HCT116 (cell line): ENCODE results near the gene METTL25B. TPM values are rescaled to one million over a fixed set of nuclear protein-coding genes. Genes with fewer than 3 reads are reported as not detected.
A peak's percentile ranks its signal among the peaks of the same experiment; 100 is the strongest.

Experiments used
- ATAC-seq: fragments of 200-7000 bp; cut with Tn5 transposase; 2 replicates; pipeline ENCODE4 v1.9.1; 2020; ENCODE audit warnings: mild to moderate bottlenecking, moderate library complexity
- BruUV-seq: library from RNA; stranded (reverse); fragments of 400-500 nt; replicated peaks from 2 replicates; lab custom pipeline; 2021; lab: Mats Ljungman, UMichigan
- CTCF ChIA-PET: fragments of 300-600 bp; sonication (Branson Sonifier 250); formaldehyde crosslinking; loops from one replicate; lab custom pipeline; 2021; ENCODE audit warnings: antibody characterized with exemption; lab: Charles Lee
- POLR2A ChIA-PET: fragments of 300-600, 350-600 bp; sonication (Branson Sonifier 250); formaldehyde crosslinking; loops from one replicate; lab custom pipeline; 2021; ENCODE audit warnings: antibody characterized with exemption; lab: Charles Lee
- RAD21 ChIA-PET, 2 experiments: fragments of 300-600 bp; sonication (Branson Sonifier 250); formaldehyde crosslinking; loops; one replicate each; lab custom pipeline; 2023; ENCODE audit warnings: low total read pairs in 2 of 2; ENCODE audit not compliant: uncharacterized antibody in 2 of 2, unreplicated experiment in 2 of 2, low non-redundant PET in 1 of 2; lab: Charles Lee
- DNase-seq: peaks from one replicate; pipeline ENCODE4 v3.0.0-alpha.2; 2010; ENCODE audit warnings: low read depth, low spot score
- H2AFZ ChIP-seq: fragments of 200-600 bp; shearing (Covaris generic), sonication (generic); 2 replicates; pipeline ENCODE4 v1.6.1; 2017; ENCODE audit warnings: low read depth, mixed run types, mixed read lengths, antibody characterized with exemption, low read length; ENCODE audit not compliant: poor library complexity, severe bottlenecking
- H3K27ac ChIP-seq: 2 replicates; pipeline ENCODE4 v1.5.1; 2012; ENCODE audit warnings: low read depth, low read length
- H3K27me3 ChIP-seq: fragments of 200-600 bp; sonication (generic); 2 replicates; pipeline ENCODE4 v1.6.1; 2016; ENCODE audit warnings: mixed run types, low read length, mixed read lengths; ENCODE audit not compliant: insufficient read depth
- H3K36me3 ChIP-seq, 2 experiments: fragments of 200-500 bp in 1 of 2; fragments of 200-600 bp in 1 of 2; sonication (Bioruptor generic) in 1 of 2; sonication (generic) in 1 of 2; 2 replicates each; pipeline versions ENCODE4 v1.5.1 to v1.6.1; 2014 to 2016; ENCODE audit warnings: low read length in 2 of 2, inconsistent platforms in 1 of 2, mixed read lengths in 1 of 2, mixed run types in 1 of 2; ENCODE audit not compliant: insufficient read depth in 2 of 2, control insufficient read depth in 1 of 2
- H3K4me1 ChIP-seq, 2 experiments: fragments of 200-600 bp in 1 of 2; sonication (generic) in 1 of 2; 2 replicates each; pipeline versions ENCODE4 v1.5.1 to v1.6.1; 2012 to 2017; ENCODE audit warnings: low read length in 2 of 2, inconsistent platforms in 1 of 2, mild to moderate bottlenecking in 1 of 2, mixed read lengths in 1 of 2, mixed run types in 1 of 2, moderate library complexity in 1 of 2; ENCODE audit not compliant: insufficient read depth in 2 of 2, control insufficient read depth in 1 of 2
- H3K4me2 ChIP-seq: fragments of 200-600 bp; sonication (generic); 2 replicates; pipeline ENCODE4 v1.6.1; 2017; ENCODE audit warnings: mixed run types, low read length, mixed read lengths
- H3K4me3 ChIP-seq, 2 experiments: fragments of 200-600 bp in 1 of 2; sonication (generic) in 1 of 2; replicated peaks in 1 of 2; 2 replicates each; pipeline ENCODE4 v1.5.1; 2011 to 2016; ENCODE audit warnings: low read length in 2 of 2, control low read depth in 1 of 2, low read depth in 1 of 2, mild to moderate bottlenecking in 1 of 2, mixed read lengths in 1 of 2, mixed run types in 1 of 2
- H3K79me2 ChIP-seq: fragments of 200-600 bp; sonication (generic); 2 replicates; pipeline ENCODE4 v1.6.1; 2017; ENCODE audit warnings: mild to moderate bottlenecking, mixed run types, low read length, moderate library complexity, mixed read lengths; ENCODE audit not compliant: insufficient read depth
- H3K9ac ChIP-seq: fragments of 200-600 bp; sonication (generic); 2 replicates; pipeline ENCODE4 v1.6.1; 2016; ENCODE audit warnings: low read length, mixed read lengths
- H3K9me2 ChIP-seq: fragments of 200-600 bp; sonication (generic), shearing (Covaris generic); 2 replicates; pipeline ENCODE4 v1.6.1; 2017; ENCODE audit warnings: mixed run types, mild to moderate bottlenecking, moderate library complexity; ENCODE audit not compliant: insufficient read depth
- H3K9me3 ChIP-seq, 2 experiments: fragments of 200-500 bp in 1 of 2; fragments of 200-600 bp in 1 of 2; sonication (Bioruptor generic) in 1 of 2; sonication (generic) in 1 of 2; 2 replicates each; pipeline ENCODE4 v1.6.1; 2014 to 2017; ENCODE audit warnings: low read length in 2 of 2, mixed read lengths in 2 of 2, inconsistent platforms in 1 of 2, low read depth in 1 of 2, mild to moderate bottlenecking in 1 of 2, mixed run types in 1 of 2, moderate library complexity in 1 of 2; ENCODE audit not compliant: control insufficient read depth in 1 of 2, insufficient read depth in 1 of 2
- H4K20me1 ChIP-seq: fragments of 200-600 bp; sonication (generic), shearing (Covaris generic); 2 replicates; pipeline ENCODE4 v1.6.1; 2017; ENCODE audit warnings: mixed run types, mild to moderate bottlenecking, moderate library complexity; ENCODE audit not compliant: insufficient read depth
- ATF3 ChIP-seq: IDR thresholded peaks from 2 replicates; pipeline ENCODE4 v1.6.1; 2012
- CBX3 ChIP-seq: IDR thresholded peaks from 2 replicates; pipeline ENCODE4 v1.6.1; 2012; ENCODE audit warnings: low read depth
- EGR1 ChIP-seq: IDR thresholded peaks from 2 replicates; pipeline ENCODE4 v1.6.1; 2012; ENCODE audit warnings: low read depth
- ELF1 ChIP-seq: IDR thresholded peaks from 2 replicates; pipeline ENCODE4 v1.6.1; 2012; ENCODE audit warnings: low read depth, borderline replicate concordance
- EZH2 ChIP-seq: fragments of 200-600 bp; sonication (generic); IDR thresholded peaks from 2 replicates; pipeline ENCODE4 v1.6.1; 2017; ENCODE audit warnings: antibody characterized with exemption, mixed run types
- EZH2phosphoT487 ChIP-seq: fragments of 200-600 bp; IDR thresholded peaks from 2 replicates; pipeline ENCODE4 v1.6.1; 2018; ENCODE audit warnings: antibody characterized with exemption, borderline replicate concordance
- FOSL1 ChIP-seq: IDR thresholded peaks from 2 replicates; pipeline ENCODE4 v1.6.1; 2012; ENCODE audit warnings: low read depth
- JUND ChIP-seq: IDR thresholded peaks from 2 replicates; pipeline ENCODE4 v1.6.1; 2012
- MAX ChIP-seq: IDR thresholded peaks from 2 replicates; pipeline ENCODE4 v1.6.1; 2012
- POLR2AphosphoS5 ChIP-seq: IDR thresholded peaks from 2 replicates; pipeline ENCODE4 v1.6.1; 2011; ENCODE audit warnings: mild to moderate bottlenecking, low read depth, low read length, moderate library complexity
- SIN3A ChIP-seq: IDR thresholded peaks from 2 replicates; pipeline ENCODE4 v1.6.1; 2012; ENCODE audit warnings: low read depth
- SRF ChIP-seq: IDR thresholded peaks from 2 replicates; pipeline ENCODE4 v1.6.1; 2012; ENCODE audit warnings: low read depth
- TCF7L2 ChIP-seq: IDR thresholded peaks from 2 replicates; pipeline ENCODE4 v1.7.0; 2011; ENCODE audit warnings: borderline replicate concordance, inconsistent platforms; ENCODE audit not compliant: insufficient read depth, insufficient read length; ENCODE audit errors: extremely low read depth
- ZBTB33 ChIP-seq: IDR thresholded peaks from 2 replicates; pipeline ENCODE4 v1.6.1; 2011; ENCODE audit warnings: mild to moderate bottlenecking, low read length, moderate library complexity; ENCODE audit not compliant: insufficient replicate concordance; ENCODE audit errors: extremely low read depth
- ZFX ChIP-seq: fragments of 450-650 bp; IDR thresholded peaks from 2 replicates; pipeline ENCODE4 v1.6.1; 2017
- intact Hi-C: fragments of 100-400 bp; cut with micrococcal nuclease; formaldehyde crosslinking; loops from 2 replicates; pipeline ENCODE4 v1.10.0; 2022
- total RNA-seq: library from RNA; stranded (reverse); gene quantifications from one replicate; pipeline ENCODE4 v1.2.1, GENCODE V29; 2021; ENCODE audit not compliant: unreplicated experiment

METTL25B gene
- total RNA-seq, 1 experiment from 2014 or later, result 36.5 TPM

- TF ChIP-seq TCF7L2, result peak; percentile 91
- peak; percentile 50 for TF ChIP-seq POLR2AphosphoS5
- TF ChIP-seq EZH2phosphoT487, result no peak
- no peak for TF ChIP-seq CBX3
- ATAC-seq (peak; percentile 55), DNase-seq (no peak)
- H3K9ac ChIP-seq, result peak overlapping the region; percentile 55
- ChIA-PET POLR2A (interaction anchor here (4.1 kb wide), 1 partner anchor 11 kb away, joined by 36 read pairs; the partner anchor contains the start of gene CRABP2), RAD21 (interaction anchor here in 1 of 2 experiments (0.7 kb wide), 1 partner anchor 13 kb away, joined by 4 read pairs; the partner anchor contains the start of gene CRABP2), CTCF (interaction anchor here (0.6 to 10.0 kb wide), 4 partner anchors 11 to 197 kb away, joined by 3 to 508 read pairs (median 178); partner anchors contain the start of genes CRABP2, ISG20L2 and METTL25B)
- no TSS peak for BruUV-seq
- H3K79me2 ChIP-seq, result no peaks in the 10 kb centered on the region
- H3K9me3 ChIP-seq, result no peaks in the 10 kb centered on the region
- H3K36me3 ChIP-seq, result no peaks in the 10 kb centered on the region
- H4K20me1 ChIP-seq, result no peaks in the 10 kb centered on the region
- no peaks in the 10 kb centered on the region for H3K27me3 ChIP-seq
- peaks cover 55 to 66% of the 10 kb centered on the region in 2 experiments for H3K4me1 ChIP-seq
- H2AFZ ChIP-seq, result no peak overlapping the region
- H3K4me2 ChIP-seq, result peak overlapping the region; percentile 84
- peak overlapping the region; percentile 7 to 37; a peak in 3 of 4 replicates for H3K4me3 ChIP-seq
- H3K9me2 ChIP-seq, result no peaks in the 10 kb centered on the region
- intact Hi-C loops, result no loop called here
- H3K27ac ChIP-seq, result peak overlapping the region; percentile 72
These were observed 35.1 kb upstream of the METTL25B start for GRCh38 chr1:156692925-156693847.

GRCh38 chr1:156693848-156694689 is 34.2 kb upstream of the METTL25B start:
- BruUV-seq, result no TSS peak
- H3K9me2 ChIP-seq, result no peaks in the 10 kb centered on the region
- H3K4me2 ChIP-seq, result peak overlapping the region; percentile 84
- H3K36me3 ChIP-seq, result peaks cover 6% of the 10 kb centered on the region in 2 experiments; a peak in 3 of 4 replicates
- no peaks in the 10 kb centered on the region for H4K20me1 ChIP-seq
- peak overlapping the region; percentile 72 for H3K27ac ChIP-seq
- no peaks in the 10 kb centered on the region for H3K9me3 ChIP-seq
- CTCF ChIA-PET, result interaction anchor here (1.0 to 10.0 kb wide), 3 partner anchors 14 to 233 kb away, joined by 3 to 310 read pairs (median 9); partner anchors contain the start of gene CRABP2
- no peaks in the 10 kb centered on the region for H3K79me2 ChIP-seq
- H3K27me3 ChIP-seq, result no peaks in the 10 kb centered on the region
- peak overlapping the region; percentile 55 for H3K9ac ChIP-seq
- POLR2A ChIA-PET, result interaction anchor here (0.7 to 4.1 kb wide), 2 partner anchors 10 to 32 kb away, joined by 3 to 36 read pairs; partner anchors contain the start of gene CRABP2
- DNase-seq (no peak), ATAC-seq (no peak)
- H3K4me3 ChIP-seq, result no peak overlapping the region
- intact Hi-C loops, result no loop called here
- no peak overlapping the region for H2AFZ ChIP-seq
- RAD21 ChIA-PET, result no interaction called here
- peaks cover 51 to 57% of the 10 kb centered on the region in 2 experiments for H3K4me1 ChIP-seq
- TF ChIP-seq ZBTB33, result no peak
- no peak for TF ChIP-seq CBX3
- TF ChIP-seq FOSL1, result no peak
- no peak for TF ChIP-seq MAX
- TF ChIP-seq SRF, result no peak
- no peak for TF ChIP-seq JUND
- no peak for TF ChIP-seq ATF3
- TF ChIP-seq TCF7L2, result no peak
- TF ChIP-seq ZFX, result no peak
- no peak for TF ChIP-seq SIN3A
- TF ChIP-seq EGR1, result no peak
- TF ChIP-seq EZH2, result no peak
- TF ChIP-seq ELF1, result no peak
